HUES6 (cell line): ENCODE measurements around the gene ANO1.

ENCODE experiments used
- H3K27ac ChIP-seq: 2 replicates; pipeline ENCODE4 v1.7.0; 2013; ENCODE audit warnings: low read depth, mild to moderate bottlenecking, low read length, inconsistent platforms
- H3K27me3 ChIP-seq: 2 replicates; pipeline ENCODE4 v1.6.1; 2013; ENCODE audit warnings: low read length; ENCODE audit not compliant: control insufficient read depth, insufficient read depth
- H3K36me3 ChIP-seq: 2 replicates; pipeline ENCODE4 v1.6.1; 2013; ENCODE audit warnings: low read length; ENCODE audit not compliant: control insufficient read depth, insufficient read depth
- H3K4me1 ChIP-seq: 2 replicates; pipeline ENCODE4 v1.6.1; 2013; ENCODE audit warnings: low read length; ENCODE audit not compliant: control insufficient read depth, insufficient read depth
- H3K4me3 ChIP-seq: 2 replicates; pipeline ENCODE4 v1.5.1; 2013; ENCODE audit warnings: low read depth, low read length
- H3K9ac ChIP-seq: one replicate; pipeline ENCODE4 v1.6.1; 2013; ENCODE audit warnings: mild to moderate bottlenecking, low read length
- H3K9me3 ChIP-seq: 2 replicates; pipeline ENCODE4 v1.6.1; 2013; ENCODE audit warnings: low read depth, low read length; ENCODE audit not compliant: control insufficient read depth, insufficient read depth

ANO1 gene

GRCh38 chr11:70225681-70226177, 147.6 kb downstream of the ANO1 start:
- Histone ChIP-seq H3K4me3 (no peak overlapping the region), H3K9ac (no peak overlapping the region), H3K36me3 (no peaks in the 10 kb centered on the region), H3K9me3 (peaks cover 3% of the 10 kb centered on the region; the same call in 1 of the 2 replicates), H3K27ac (no peak overlapping the region), H3K4me1 (peaks cover 18% of the 10 kb centered on the region), H3K27me3 (no peaks in the 10 kb centered on the region)

- H3K4me3 ChIP-seq = no peak overlapping the region
- H3K9ac ChIP-seq = no peak overlapping the region
- H3K27ac ChIP-seq = no peak overlapping the region
- no peaks in the 10 kb centered on the region for H3K36me3 ChIP-seq
- H3K27me3 ChIP-seq = no peaks in the 10 kb centered on the region
- peaks cover 16% of the 10 kb centered on the region for H3K4me1 ChIP-seq
- no peaks in the 10 kb centered on the region for H3K9me3 ChIP-seq
These were observed 148.1 kb downstream of the ANO1 start for GRCh38 chr11:70226183-70226582.

- no peaks in the 10 kb centered on the region for H3K9me3 ChIP-seq
- no peaks in the 10 kb centered on the region for H3K36me3 ChIP-seq
- peaks cover 22% of the 10 kb centered on the region for H3K4me1 ChIP-seq
- H3K27me3 ChIP-seq = no peaks in the 10 kb centered on the region
- H3K9ac ChIP-seq = no peak overlapping the region
- no peak overlapping the region for H3K27ac ChIP-seq
- no peak overlapping the region for H3K4me3 ChIP-seq
These were observed 148.8 kb downstream of the ANO1 start for GRCh38 chr11:70226967-70227366.

- Histone ChIP-seq H3K36me3 (no peaks in the 10 kb centered on the region), H3K9ac (no peak overlapping the region), H3K4me3 (no peak overlapping the region), H3K4me1 (peaks cover 22% of the 10 kb centered on the region), H3K27ac (no peak overlapping the region), H3K27me3 (no peaks in the 10 kb centered on the region), H3K9me3 (no peaks in the 10 kb centered on the region)
These were observed 151.6 kb downstream of the ANO1 start for GRCh38 chr11:70229737-70230136.

GRCh38 chr11:70230151-70230839, 152.2 kb downstream of the ANO1 start:
- Histone ChIP-seq H3K9ac (no peak overlapping the region), H3K27me3 (no peaks in the 10 kb centered on the region), H3K9me3 (no peaks in the 10 kb centered on the region), H3K4me1 (peaks cover 22% of the 10 kb centered on the region), H3K36me3 (no peaks in the 10 kb centered on the region), H3K27ac (no peak overlapping the region), H3K4me3 (no peak overlapping the region)

- no peak overlapping the region for H3K9ac ChIP-seq
- H3K9me3 ChIP-seq = no peaks in the 10 kb centered on the region
- H3K27me3 ChIP-seq = no peaks in the 10 kb centered on the region
- H3K4me3 ChIP-seq = no peak overlapping the region
- H3K27ac ChIP-seq = no peak overlapping the region
- H3K4me1 ChIP-seq = peaks cover 18% of the 10 kb centered on the region
- H3K36me3 ChIP-seq = no peaks in the 10 kb centered on the region
These were observed 153.0 kb downstream of the ANO1 start for GRCh38 chr11:70230840-70231710.

GRCh38 chr11:70233034-70233433, 154.9 kb downstream of the ANO1 start:
- Histone ChIP-seq H3K9ac (no peak overlapping the region), H3K4me1 (peaks cover 7% of the 10 kb centered on the region; the same call in 1 of the 2 replicates), H3K27me3 (no peaks in the 10 kb centered on the region), H3K9me3 (no peaks in the 10 kb centered on the region), H3K36me3 (no peaks in the 10 kb centered on the region), H3K4me3 (no peak overlapping the region), H3K27ac (no peak overlapping the region)

GRCh38 chr11:70233511-70233934, 155.4 kb downstream of the ANO1 start:
- H3K9ac ChIP-seq = no peak overlapping the region

GRCh38 chr11:70233962-70234361, 155.8 kb downstream of the ANO1 start:
- Histone ChIP-seq H3K4me3 (no peak overlapping the region), H3K9ac (no peak overlapping the region), H3K36me3 (no peaks in the 10 kb centered on the region), H3K9me3 (no peaks in the 10 kb centered on the region), H3K4me1 (peaks cover 7% of the 10 kb centered on the region; the same call in 1 of the 2 replicates), H3K27ac (no peak overlapping the region), H3K27me3 (no peaks in the 10 kb centered on the region)

More at GRCh38 chr11:70233511-70233934, 155.4 kb downstream of the ANO1 start:
- H3K27me3 ChIP-seq = no peaks in the 10 kb centered on the region
- H3K9me3 ChIP-seq = no peaks in the 10 kb centered on the region
- no peaks in the 10 kb centered on the region for H3K36me3 ChIP-seq
- H3K27ac ChIP-seq = no peak overlapping the region
- H3K4me3 ChIP-seq = no peak overlapping the region
- peaks cover 7% of the 10 kb centered on the region; the same call in 1 of the 2 replicates for H3K4me1 ChIP-seq
